ENCODE data around the gene SPNS2. TPM values are rescaled to one million over a fixed set of nuclear protein-coding genes. Genes with fewer than 3 reads are reported as not detected.

The SPNS2 gene
- total RNA-seq, 1 experiment from 2014 or later, result 1.9 TPM

DNA sequence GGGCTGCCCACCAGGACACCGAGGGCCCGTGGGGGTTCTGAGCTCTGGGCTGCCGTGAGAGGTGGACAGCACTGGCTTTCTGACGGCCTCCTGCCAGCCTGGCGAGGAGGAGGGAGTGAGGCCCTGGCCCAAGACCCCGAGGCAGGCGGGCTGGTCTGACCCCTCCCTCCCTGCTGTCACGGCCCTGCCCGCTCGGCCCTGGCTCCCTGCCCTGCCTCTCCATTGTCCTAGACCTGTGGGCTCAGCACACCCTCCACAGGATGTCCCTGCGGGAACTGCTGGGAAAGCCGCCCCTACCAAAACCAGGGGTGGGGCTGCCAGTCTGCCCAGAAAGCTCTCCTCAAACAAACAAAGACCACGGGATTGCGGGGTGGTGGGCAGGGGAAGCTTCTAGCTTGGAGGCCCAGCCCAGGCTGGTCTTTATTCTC is 20.7 kb downstream of the SPNS2 start:
- POLR2A ChIA-PET, result no interaction called here
- no peak overlapping the region for H3K27ac ChIP-seq (ENCODE audit: low read length)

GRCh38 chr17:4520060-4520893 is 21.6 kb downstream of the SPNS2 start:
- Histone ChIP-seq H3K4me1 (ENCODE audit: control insufficient read depth, insufficient read depth, low read length) (no peaks in the 10 kb centered on the region), H3K27me3 (ENCODE audit: control insufficient read depth, insufficient read depth, low read length) (no peaks in the 10 kb centered on the region), H3K4me3 (ENCODE audit: low read depth in 2 of 2, low read length in 2 of 2) (no peak overlapping the region), H3K9me3 (ENCODE audit: control insufficient read depth, insufficient read depth, low read depth, low read length) (no peaks in the 10 kb centered on the region), H3K27ac (ENCODE audit: low read length) (no peak overlapping the region), H3K36me3 (ENCODE audit: control insufficient read depth, insufficient read depth, low read length) (no peaks in the 10 kb centered on the region)
- DNase-seq (ENCODE audit: low read depth, low spot score), result no peak
- no peak for ATAC-seq
- in situ Hi-C loops (cut with HindIII; ENCODE audit: low pct_unique_long_range_greater_than_20kb, low sequenced_read_pairs), result no loop called here
- ChIA-PET POLR2A (no interaction called here), CTCF (no interaction called here)
- no TSS peak for BruUV-seq (replicated peaks)
- intact Hi-C loops (cut with micrococcal nuclease; ENCODE audit: unreplicated experiment), result no loop called here
- TF ChIP-seq, protein P1, sequence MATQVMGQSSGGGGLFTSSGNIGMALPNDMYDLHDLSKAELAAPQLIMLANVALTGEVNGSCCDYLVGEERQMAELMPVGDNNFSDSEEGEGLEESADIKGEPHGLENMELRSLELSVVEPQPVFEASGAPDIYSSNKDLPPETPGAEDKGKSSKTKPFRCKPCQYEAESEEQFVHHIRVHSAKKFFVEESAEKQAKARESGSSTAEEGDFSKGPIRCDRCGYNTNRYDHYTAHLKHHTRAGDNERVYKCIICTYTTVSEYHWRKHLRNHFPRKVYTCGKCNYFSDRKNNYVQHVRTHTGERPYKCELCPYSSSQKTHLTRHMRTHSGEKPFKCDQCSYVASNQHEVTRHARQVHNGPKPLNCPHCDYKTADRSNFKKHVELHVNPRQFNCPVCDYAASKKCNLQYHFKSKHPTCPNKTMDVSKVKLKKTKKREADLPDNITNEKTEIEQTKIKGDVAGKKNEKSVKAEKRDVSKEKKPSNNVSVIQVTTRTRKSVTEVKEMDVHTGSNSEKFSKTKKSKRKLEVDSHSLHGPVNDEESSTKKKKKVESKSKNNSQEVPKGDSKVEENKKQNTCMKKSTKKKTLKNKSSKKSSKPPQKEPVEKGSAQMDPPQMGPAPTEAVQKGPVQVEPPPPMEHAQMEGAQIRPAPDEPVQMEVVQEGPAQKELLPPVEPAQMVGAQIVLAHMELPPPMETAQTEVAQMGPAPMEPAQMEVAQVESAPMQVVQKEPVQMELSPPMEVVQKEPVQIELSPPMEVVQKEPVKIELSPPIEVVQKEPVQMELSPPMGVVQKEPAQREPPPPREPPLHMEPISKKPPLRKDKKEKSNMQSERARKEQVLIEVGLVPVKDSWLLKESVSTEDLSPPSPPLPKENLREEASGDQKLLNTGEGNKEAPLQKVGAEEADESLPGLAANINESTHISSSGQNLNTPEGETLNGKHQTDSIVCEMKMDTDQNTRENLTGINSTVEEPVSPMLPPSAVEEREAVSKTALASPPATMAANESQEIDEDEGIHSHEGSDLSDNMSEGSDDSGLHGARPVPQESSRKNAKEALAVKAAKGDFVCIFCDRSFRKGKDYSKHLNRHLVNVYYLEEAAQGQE (IDR thresholded peaks at IDR 0.05; ENCODE audit: insufficient read depth in 1 of 2, low read depth in 2 of 2, low read length in 1 of 2), result no peak
- TF ChIP-seq SIN3A (IDR thresholded peaks at IDR 0.05; ENCODE audit: borderline replicate concordance, insufficient read depth, low read depth, low read length), result no peak
- TF ChIP-seq TCF7L2 (IDR thresholded peaks at IDR 0.05; ENCODE audit: low read depth, low read length), result no peak
- TF ChIP-seq CTCF (IDR thresholded peaks at IDR 0.05), result no peak
- no peak for TF ChIP-seq POLR2AphosphoS5 (IDR thresholded peaks at IDR 0.05; ENCODE audit: low read depth, low read length)

More for the DNA sequence above, 20.7 kb downstream of the SPNS2 start:
- ATAC-seq, result no peak
- no peak for DNase-seq (ENCODE audit: low read depth, low spot score)
- BruUV-seq (replicated peaks), result no TSS peak
- in situ Hi-C loops (cut with HindIII; ENCODE audit: low pct_unique_long_range_greater_than_20kb, low sequenced_read_pairs) (no loop called here), intact Hi-C loops (cut with micrococcal nuclease; ENCODE audit: unreplicated experiment) (no loop called here)
- H3K27me3 ChIP-seq (ENCODE audit: control insufficient read depth, insufficient read depth, low read length), result no peaks in the 10 kb centered on the region
- no peaks in the 10 kb centered on the region for H3K4me1 ChIP-seq (ENCODE audit: control insufficient read depth, insufficient read depth, low read length)
- CTCF ChIA-PET, result no interaction called here
- TF ChIP-seq, protein P1 (IDR thresholded peaks at IDR 0.05; ENCODE audit: insufficient read depth in 1 of 2, low read depth in 2 of 2, low read length in 1 of 2), result no peak
- TF ChIP-seq SIN3A (IDR thresholded peaks at IDR 0.05; ENCODE audit: borderline replicate concordance, insufficient read depth, low read depth, low read length) (no peak), TCF7L2 (IDR thresholded peaks at IDR 0.05; ENCODE audit: low read depth, low read length) (no peak), CTCF (IDR thresholded peaks at IDR 0.05) (no peak), POLR2AphosphoS5 (IDR thresholded peaks at IDR 0.05; ENCODE audit: low read depth, low read length) (no peak)
- H3K4me3 ChIP-seq (ENCODE audit: low read depth in 2 of 2, low read length in 2 of 2), result no peak overlapping the region
- H3K36me3 ChIP-seq (ENCODE audit: control insufficient read depth, insufficient read depth, low read length), result no peaks in the 10 kb centered on the region
- H3K9me3 ChIP-seq (ENCODE audit: control insufficient read depth, insufficient read depth, low read depth, low read length), result no peaks in the 10 kb centered on the region

All from Panc1 (cell line).